Lower leg skin (tissue), 3 donors: ENCODE results near the gene BTBD16.

ENCODE experiments used
- POLR2A ChIP-seq, 2 donors: fragments of 450-650 bp; IDR thresholded peaks; one replicate each; pipeline ENCODE4 v1.6.1; 2016 to 2017; ENCODE audit warnings: antibody characterized with exemption in 2 of 2, mild to moderate bottlenecking in 1 of 2, moderate library complexity in 1 of 2
- TF ChIP-seq, protein P1 (sequence below), 3 donors: fragments of 450-650 bp; IDR thresholded peaks; one replicate each; pipeline ENCODE4 v1.5.1; 2016; ENCODE audit warnings: antibody characterized with exemption in 3 of 3, mild to moderate bottlenecking in 3 of 3, moderate library complexity in 2 of 3

DNA sequence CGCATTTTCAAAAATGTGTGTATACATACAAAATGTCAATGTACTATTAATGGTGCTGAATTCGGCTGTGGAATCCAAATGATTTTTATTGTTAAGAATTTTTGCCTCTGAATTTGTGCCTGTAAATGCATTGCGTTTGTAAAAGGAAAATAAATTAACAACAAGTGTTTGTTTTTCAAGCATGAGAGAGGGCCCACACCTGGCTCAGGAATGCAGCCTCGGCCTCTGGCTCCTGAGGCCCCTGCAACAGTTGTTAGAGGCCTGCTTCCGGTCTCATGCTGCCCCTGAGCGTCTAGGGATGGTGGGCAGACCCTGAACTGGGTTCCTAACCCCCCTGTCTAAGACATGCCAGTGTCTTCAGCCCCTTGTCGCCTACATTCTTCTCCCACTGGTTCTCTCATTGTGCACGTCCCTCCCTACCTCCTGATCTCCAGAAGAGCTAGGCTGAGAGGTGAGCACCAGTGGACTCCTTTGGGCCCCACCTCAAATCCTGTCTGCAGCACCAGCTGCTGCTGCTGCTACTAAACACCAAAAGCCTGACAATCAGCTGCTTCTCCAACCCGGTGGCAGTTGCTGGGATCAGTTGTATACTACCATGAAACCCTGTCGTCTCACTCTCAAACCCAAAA lies 1.9 kb upstream of the BTBD16 start:
- TF ChIP-seq, protein P1, sequence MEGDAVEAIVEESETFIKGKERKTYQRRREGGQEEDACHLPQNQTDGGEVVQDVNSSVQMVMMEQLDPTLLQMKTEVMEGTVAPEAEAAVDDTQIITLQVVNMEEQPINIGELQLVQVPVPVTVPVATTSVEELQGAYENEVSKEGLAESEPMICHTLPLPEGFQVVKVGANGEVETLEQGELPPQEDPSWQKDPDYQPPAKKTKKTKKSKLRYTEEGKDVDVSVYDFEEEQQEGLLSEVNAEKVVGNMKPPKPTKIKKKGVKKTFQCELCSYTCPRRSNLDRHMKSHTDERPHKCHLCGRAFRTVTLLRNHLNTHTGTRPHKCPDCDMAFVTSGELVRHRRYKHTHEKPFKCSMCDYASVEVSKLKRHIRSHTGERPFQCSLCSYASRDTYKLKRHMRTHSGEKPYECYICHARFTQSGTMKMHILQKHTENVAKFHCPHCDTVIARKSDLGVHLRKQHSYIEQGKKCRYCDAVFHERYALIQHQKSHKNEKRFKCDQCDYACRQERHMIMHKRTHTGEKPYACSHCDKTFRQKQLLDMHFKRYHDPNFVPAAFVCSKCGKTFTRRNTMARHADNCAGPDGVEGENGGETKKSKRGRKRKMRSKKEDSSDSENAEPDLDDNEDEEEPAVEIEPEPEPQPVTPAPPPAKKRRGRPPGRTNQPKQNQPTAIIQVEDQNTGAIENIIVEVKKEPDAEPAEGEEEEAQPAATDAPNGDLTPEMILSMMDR (IDR thresholded peaks at IDR 0.05), result no peak
- no peak for TF ChIP-seq POLR2A (IDR thresholded peaks at IDR 0.05)
